ENCODE results near the gene COL27A1. TPM values are rescaled to one million over a fixed set of nuclear protein-coding genes. Genes with fewer than 3 reads are reported as not detected.

COL27A1 gene
- total RNA-seq = 2.8 and 4.5 TPM in 2 replicates

GRCh38 chr9:114155263-114155994, at the start of gene COL27A1:
COL27A1 (plus strand) TSS chr9:114155537; CDS start chr9:114155951, 414 bp downstream.

GRCh38 chr9:114322831-114323531, 167.6 kb downstream of the COL27A1 start, which contains the start of gene ORM1:
ORM1 (plus strand) TSS chr9:114323098; CDS start chr9:114323134, 36 bp downstream.

GRCh38 chr9:114329625-114330022, 174.3 kb downstream of the COL27A1 start, which contains the start of gene ORM2:
ORM2 (plus strand) TSS chr9:114329869; CDS start chr9:114329905, 36 bp downstream.

Other genes with a start within 250 kb of the COL27A1 start
- 0.12 and 0.53 TPM in 2 replicates for gene AMBP, start 77.2 kb upstream of the COL27A1 start, total RNA-seq
- not detected in 2 replicates for gene KIF12, start 56.2 kb upstream of the COL27A1 start, total RNA-seq
- gene ORM1, start 167.6 kb downstream of the COL27A1 start, total RNA-seq = not detected in 2 replicates
- gene ORM2, start 174.3 kb downstream of the COL27A1 start, total RNA-seq = not detected in 2 replicates
- 4.2 and 8.0 TPM in 2 replicates for gene AKNA, start 232.4 kb downstream of the COL27A1 start, total RNA-seq

All from aortic smooth muscle cell (primary cell).